ENCODE data around the gene ERFE.

Gene ERFE

DNA sequence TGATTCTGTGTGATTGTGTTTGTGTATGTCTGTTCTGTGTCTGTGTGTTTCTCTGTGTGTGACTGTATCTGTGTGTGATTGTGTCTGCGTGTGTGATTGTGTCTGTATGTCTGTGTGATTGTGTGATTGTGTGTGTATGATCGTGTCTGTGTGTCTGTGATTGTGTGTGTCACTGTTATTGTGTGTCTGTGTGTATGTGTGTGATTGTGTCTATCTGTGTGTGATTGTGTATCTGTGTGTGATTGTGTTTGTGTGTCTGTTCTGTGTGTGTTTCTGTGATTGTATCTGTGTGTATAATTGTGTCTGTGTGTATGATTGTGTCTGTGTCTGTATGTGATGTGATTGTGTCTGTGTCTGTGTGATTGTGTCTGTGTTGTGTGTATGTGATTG lies 32.0 kb upstream of the ERFE start:
- DNase-seq = no peak

DNA sequence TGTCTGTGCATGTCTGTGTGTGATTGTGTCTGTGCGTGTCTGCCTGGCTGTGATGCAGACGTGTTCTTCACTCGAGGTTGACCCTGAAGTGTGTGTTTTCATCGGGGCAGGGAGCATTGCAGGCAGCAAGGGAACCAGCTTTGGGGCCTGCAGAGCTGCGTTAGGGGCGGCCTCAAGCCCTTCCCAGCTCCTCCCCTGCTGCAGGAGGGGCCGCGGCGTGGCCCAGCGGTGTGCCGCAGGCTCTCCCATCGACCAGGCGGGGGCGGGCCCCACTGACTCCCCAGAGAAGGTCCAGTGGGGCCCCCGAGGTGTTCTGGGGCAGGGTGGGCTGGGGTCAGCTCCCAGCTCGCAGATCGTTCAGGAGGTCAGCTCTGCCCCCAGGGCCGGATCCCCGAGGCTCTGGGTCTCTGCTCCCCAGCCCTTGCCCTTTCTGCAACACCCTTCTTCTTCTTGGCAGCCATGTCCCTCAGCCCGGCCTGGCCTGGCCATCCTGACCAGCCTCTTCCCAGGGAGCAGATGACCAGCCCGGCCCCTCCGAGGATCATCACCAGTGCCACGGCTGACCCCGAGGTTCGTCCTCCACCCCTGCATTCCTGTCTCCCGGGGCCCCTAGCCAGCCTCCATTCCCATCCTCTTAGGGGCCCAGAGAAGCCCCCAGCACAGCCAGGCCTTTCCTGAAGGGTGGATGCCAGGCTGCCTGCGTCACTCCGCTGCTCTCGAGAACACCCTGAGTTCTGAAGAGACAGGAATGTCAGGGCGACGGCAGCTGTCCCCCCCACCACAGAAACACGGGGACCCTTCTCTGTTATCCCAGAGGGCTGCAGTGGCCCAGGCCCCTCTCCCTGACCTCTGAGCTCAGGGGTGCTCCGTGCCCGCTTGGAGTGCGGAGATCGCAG lies 31.4 kb upstream of the ERFE start:
- DNase-seq = no peak

DNA sequence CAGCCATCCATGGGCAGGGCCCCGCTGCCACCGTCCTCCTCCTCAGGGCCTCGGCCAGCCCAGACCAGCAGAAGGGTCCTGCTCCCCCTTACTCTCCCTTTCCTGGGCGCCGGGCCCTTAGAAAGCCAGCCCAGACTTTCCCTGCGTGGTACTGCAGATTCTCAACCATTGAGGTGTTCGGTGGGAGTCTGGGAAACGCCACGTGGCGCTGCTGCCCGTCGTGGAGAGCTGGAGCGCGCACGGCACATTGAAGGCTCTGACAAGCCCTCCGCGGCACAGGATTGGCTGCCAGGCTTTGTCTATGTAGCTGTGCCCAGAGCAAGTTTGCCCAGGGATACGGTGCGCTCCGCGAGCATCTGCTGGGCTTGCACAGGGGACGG lies 30.7 kb upstream of the ERFE start:
- no peak for DNase-seq

DNA sequence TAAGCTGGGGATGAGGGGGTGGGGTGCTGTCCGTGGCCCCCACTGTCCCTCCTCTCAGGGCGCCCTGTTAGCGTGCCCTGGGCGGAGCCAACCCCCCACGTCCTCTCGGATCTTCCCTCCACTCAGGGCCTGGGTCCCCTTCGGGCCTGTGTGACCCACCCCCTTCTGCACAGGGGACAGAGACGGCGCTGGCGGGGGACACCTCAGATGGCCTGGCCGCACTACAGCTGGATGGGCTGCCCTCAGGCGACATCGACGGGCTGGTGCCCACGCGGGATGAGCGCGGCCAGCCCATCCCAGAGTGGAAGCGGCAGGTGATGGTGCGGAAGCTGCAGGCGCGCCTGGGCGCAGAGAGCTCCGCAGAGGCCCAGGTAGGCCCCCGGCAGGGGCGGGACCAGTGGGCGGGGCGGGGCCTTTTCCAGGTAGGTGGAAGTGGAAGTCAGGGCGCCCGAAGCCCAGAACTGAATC lies 30.2 kb upstream of the ERFE start:
- no peak for DNase-seq

DNA sequence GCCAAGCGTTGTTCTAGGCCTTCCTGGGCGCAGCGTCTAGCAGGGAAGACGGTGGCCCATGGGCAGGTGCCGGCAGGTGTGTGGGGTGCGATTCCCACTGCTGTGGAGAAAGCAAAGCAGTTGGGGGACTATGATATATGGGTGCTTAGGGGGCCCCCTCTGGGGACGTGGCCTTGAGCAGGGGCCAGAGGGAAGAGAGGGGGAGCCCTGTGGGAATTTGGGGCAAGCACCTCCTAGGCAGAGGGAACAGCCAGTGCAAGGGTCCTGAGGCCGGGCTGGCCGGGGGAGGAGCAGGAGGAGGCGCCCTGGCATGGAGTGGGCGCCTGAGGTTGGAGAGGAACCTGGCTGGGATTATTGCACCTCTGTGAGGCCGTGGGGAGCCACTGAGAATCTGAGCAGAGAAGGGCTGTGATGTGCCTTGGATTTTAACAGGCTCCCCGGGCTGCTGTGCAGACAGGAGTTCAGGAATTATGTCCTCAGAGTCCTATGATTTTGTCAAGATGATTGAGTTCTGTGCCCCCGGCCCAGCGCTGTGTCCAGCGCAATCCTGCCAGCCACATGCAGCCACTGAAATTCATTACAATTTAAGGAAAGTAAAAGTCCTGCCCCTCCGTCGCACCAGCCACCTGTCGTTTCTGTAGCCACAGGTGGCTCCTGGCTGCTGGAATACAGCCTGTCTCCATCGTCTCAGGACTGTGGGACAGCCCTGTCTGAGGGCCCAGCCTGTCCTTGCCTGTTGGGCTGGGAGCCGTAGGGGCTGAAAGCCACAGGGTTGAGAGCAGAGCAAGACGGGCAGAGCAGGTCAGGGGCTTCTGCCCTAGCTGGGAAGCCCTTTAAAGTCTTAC lies 29.4 kb upstream of the ERFE start:
- DNase-seq = no peak

DNA sequence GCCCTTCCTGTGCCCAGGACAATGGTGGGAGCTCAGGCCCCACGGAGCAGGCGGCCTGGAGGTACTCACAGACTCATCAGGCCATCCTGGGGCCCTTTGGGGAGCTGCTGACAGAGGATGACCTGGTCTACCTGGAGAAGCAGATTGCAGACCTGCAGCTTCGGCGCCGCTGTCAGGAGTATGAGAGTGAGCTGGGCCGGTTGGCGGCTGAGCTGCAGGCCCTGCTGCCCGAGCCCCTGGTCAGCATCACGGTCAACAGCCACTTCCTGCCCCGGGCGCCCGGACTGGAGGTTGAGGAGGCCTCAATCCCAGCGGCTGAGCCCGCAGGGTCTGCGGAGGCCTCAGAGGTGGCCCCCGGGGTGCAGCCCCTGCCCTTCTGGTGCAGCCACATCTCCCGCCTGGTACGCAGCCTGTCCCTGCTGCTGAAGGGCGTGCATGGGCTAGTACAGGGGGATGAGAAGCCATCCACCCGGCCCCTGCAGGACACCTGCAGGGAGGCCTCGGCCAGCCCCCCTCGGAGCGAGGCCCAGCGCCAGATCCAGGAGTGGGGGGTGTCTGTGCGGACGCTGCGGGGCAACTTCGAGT lies 28.6 kb upstream of the ERFE start:
- no peak for DNase-seq

DNA sequence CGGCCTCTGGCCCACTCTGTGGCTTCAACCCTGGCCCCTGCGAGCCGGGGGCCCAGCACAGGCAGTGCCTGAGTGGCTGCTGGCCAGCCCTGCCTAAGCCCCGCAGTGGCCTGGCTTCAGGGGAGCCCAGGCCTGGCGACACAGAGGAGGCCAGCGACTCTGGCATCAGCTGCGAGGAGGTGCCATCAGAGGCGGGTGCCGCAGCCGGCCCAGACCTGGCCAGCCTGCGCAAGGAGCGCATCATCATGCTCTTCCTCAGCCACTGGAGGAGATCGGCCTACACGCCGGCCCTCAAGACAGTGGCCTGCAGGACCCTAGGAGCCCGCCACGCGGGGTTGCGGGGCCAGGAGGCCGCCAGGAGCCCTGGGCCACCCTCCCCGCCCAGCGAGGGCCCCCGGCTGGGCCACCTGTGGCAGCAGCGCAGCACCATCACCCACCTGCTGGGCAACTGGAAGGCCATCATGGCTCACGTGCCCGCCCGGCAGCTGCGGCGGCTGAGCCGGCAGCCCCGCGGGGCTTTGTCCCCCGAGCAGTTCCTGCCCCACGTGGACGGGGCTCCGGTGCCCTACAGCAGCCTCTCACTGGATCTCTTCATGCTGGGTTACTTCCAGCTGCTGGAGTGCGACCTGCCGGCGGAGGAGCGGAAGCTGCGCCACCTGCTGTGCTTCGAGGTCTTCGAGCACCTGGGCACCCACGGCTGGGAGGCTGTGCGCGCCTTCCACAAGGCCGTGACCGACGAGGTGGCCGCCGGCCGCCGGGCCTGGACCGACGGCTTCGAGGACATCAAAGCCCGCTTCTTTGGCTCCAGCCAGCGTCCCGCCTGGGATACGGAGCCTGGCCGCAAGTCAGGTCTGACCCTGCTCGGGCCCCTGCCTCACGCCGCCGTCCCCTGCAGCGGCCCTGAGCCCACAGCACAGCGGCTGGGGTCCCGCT lies 27.8 kb upstream of the ERFE start:
- DNase-seq = no peak

DNA sequence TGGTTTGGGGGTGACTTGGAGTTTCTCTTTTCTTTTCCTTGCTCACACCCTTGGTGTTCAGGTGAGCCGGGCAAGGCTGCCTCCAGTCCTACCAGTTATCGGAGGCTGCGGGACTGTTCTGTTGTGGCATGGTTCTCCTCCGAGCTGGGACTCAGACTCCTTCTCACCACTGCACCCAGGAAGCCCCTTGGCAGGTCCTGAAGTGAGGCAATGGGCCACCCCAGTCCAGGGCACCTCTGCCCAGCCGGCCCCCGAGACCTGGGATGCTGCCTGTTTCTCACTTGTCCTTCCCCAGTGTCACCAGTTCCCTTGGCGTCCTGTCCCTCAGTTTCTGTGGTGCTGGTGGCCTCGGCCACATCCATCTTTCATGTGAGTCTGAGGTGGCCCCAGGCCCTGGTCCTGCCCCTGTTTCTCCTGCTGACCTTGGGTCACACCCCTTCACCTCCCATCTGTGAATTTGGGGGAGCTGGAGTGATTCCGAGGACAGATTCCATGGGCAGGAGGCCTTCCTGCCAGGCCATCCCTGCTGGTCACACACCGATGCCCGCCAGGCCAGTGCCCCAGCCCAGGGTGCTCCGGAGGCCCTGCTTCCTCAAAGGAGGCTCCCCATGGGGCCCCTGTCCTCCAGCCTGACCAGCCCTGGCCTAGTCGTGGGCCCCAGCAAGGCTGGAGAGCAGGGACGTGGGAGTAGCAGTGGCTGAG lies 26.9 kb upstream of the ERFE start:
- no peak for DNase-seq

DNA sequence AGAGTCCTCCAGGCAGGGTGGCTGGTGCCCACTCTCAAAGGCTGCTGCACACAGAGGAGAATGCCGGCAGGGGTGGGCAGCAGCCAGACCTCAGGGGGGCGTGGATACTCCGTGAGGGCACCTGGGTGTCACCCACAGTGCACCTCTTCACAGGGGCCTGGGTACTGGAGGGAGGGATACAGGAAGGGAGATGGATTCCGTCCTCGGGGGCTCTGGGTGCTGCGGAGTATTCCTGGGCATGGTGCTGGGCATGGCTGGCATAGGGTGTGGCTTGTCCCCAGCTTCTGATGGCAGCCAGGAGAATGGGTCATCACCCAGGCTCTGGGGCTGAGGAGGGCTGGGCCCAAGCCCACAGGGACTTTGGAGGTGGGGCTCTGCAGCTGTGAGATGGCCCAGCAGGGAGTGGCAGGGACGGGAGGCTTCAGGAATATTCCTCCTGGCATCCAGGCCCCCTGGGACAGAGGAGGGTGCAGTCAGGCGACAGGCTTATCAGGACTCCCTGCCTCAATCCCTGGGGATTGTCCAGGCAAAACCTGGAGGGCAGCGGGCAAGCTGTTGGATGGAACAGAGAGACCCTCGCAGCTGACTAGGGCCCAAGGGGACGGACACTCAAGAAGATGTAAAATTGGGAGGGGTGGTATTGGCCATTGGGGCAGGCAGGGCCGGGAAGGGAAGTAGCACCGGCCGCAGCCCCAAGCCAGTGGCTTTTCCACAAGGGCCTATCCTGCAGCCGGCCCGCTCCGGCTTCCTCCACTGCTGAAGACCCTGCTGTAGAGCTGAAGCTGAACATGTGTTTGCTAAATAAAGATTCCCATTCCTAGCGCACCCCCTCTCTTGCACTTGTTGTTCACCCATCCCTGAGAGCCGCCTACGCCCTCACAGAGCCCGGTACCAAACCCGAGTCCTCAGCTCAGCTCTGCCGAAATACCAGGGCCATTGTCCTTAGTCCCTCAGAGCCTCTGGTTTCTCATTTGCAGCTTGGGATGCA lies 26.0 kb upstream of the ERFE start:
- DNase-seq = no peak

DNA sequence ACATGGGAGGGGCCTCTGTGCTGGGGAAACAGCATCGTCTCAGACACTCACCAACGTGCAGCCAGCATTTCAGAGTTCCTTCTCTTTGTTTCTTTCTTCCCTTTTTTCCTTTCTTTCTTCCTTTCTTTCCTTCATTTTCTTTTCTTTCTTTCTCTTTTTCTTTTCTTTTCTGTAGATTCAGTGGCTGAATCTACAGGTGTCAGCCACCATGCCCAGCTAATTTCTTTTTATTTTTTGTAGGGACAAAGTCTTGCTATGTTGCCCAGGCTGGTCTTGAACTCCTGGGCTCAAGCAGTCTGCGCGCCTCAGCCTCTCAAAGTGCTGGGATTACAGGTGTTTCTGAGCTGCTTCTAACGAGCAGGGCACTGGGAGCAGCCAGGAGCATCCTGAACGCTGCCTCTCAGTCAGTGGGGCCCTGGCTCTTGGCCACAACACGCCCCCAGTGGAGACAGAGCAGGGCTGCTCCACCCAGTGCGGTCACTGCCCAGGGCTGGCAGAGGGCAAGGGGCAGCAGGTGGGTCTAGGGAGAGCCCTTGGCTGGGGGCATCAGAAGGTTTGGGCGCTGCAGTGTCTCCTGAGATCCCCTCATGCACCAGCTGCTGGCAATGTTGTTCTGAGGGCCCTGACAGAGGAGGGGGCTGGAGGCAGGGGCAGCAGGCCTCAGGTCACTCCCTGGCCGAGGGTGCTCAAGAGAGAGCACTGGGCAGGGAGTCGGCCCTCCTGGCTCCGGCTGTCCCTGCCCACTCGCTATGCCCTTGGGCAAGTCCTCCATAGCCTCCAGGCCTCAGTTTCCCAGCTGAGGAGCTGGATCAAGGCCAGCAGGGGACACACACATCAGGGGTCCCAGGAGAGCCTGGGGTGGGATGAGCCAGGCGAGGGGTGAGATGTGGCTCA lies 25.0 kb upstream of the ERFE start:
- DNase-seq = no peak

DNA sequence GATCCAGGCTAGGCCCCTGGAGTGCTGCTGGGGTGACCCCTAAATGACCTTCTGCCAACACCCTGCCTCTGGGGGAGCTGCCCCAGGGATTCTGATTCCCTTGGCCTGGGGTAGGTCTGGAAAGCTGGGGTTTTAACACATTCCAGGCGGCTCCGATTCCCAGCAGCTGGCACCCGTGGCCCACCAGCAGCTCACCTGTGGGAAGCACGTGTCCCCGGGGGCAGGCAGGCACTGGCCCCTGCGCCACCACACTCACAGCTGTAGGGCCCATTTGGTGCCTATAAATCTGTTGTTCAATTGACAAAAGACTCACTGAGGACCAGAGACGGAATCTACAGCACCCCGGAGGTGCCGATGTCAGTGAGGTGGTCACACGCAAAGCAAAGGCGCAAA lies 24.4 kb upstream of the ERFE start:
- no peak for DNase-seq

DNA sequence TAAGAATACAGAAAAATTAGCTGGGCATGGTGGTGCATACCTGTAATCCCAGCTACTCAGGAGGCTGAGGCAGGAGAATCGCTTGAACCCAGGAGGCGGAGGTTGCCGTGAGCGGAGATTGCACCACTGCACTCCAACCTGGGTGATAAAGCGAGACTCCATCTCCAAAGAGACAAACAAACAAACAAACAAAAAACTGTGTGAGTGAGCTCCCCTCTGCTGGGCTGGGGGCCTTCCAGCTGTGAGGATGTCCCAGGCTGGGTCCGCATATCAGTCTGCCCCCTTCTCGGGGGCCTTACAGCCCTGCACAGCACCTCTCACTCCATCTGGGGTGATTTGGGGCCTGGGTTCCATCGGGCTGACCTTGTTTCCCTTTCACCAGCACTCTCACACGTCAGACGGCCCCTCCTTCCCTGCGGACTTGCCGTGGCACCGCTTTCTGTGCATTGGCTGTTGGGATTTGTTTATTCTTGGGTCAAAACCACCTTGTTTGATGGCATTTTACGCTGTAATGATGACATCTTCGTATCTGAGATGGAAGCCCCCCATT lies 23.1 kb upstream of the ERFE start:
- DNase-seq = no peak

DNA sequence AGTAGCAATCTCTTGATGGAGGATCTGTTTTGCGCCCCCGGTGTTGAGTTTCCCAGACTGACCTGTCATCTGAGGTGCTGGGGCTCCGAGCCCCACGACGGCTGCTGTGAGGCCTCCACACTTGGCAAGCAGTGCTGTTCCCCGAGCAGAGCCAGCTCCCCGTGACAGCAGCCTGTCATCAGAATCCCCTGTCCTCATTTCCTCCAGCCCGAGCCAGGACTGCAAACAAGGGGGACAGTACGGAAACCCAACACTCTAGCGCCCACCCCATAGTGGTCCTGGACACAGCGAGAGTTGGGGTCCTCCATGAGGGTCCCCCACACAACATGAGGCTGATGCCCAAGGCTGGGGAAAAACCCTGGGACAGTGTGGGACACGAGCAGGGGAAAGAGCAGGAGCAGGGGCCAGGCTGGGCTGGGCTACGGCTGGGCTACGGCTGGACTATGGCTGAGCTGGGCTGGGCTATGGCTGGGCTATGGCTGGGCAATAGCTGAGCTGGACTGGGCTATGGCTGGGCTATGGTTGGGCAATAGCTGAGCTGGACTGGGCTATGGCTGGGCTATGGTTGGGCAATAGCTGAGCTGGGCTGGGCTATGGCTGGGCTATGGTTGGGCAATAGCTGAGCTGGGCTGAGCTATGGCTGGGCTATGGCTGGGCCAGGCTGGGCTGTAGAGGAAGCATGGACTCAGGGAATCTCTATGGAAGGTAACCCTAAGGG lies 21.8 kb upstream of the ERFE start:
- DNase-seq = no peak

DNA sequence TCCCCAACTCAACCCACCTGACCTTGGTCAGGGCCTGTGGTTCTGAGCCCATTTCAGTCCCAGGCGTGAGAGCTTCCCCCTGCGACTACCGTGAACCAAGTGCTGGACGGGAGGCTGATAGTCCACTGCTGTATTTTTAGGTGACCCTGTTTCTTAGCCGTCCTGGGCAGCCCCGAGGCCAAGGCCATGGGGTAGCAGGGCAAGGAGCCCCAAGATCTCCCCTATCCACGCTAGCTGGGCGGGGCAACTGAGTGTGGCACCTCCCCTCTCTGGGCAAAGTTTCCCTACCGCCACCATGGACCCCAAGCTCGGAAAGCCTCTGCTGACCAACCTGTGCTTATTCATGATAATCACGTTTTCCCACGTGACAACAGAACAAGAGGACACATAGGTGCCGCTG lies 20.9 kb upstream of the ERFE start:
- no peak for DNase-seq

DNA sequence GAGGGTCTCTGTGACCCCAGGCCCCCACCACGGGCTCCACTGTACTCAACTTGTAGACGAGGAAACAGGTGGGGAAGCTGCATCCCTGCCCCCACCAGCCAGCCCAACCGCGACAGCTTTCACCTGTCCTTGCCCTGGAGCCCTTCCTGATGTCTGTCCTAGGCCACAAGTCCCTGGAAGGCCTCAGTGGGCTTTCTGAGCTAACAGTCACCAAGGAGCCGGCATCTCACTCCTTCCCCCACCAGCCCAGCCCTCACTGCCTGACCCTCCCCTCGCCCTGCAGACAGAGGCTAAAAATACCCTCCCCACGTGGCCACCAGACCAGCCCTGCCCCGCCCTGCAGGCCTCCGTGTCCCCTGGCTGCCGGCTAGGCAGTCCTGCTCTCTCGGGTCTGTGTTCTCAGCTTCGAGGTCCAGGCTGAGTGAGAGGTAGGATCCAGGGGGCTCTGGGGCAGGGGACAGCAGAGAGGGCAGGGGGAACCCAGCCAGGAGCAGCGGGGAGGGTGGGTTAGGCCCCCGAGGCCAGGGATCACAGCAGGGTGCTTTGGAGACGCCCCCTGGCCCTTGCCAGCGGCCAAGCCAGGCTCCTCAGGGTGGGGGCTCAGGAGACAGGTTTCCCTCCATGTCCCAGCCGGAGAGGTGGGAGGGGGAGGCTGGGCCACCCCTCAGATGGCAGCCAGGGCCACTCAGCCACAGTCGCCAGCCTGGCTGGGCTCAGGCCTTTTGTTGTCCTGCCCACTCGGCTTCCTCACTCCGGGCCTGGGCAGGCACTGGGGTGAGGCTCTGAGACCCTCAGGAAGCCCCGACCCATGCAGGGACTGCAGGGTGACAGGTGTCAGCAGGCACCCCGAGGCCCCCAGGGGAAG lies 20.2 kb upstream of the ERFE start, which contains the start of gene KLHL30:
Gene KLHL30, plus strand, starts transcription at position 338 of the 865 bp plus-strand sequence. CDS start 2,087 bp downstream, outside the sequence.
- no peak for DNase-seq

DNA sequence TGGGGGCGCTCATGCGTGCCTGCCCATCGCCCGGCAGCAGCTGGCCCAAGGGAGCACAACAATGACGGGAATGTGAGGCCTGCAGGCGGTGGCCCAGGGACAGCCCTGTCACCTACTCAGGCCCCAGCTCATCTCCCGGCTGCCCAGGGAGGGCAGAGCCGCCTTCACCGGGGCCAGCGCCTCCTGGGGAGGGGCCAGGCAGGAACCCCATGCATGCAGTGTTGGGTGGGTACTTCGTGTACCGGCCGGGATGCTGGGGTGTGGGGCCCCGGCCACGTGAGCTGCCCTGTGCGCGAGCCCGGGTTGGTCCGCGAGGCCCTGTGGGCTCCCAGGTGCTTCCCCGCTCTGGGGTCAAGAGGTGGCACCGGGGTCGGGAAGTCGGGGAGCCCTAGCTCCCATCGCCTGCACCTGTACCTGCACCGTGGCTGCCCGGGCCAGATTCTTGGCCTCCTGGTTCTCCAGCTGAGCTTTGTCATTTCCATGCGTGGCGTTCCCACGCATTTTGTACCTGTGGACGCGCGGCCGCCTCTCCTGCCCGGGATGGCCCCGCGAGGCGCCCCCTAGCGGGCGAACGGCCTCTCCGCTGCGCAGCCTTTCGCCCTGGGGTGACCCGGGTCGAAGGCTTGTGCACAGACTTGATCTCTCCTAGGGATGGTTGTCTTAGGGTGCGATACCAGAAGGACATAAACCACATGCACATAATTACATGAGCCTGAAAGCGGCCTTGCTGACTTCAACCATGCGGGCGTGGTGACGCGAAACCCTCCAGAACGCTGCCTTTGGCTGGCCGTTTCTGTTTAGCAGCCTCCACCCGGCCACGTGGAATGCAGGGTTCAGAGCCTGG lies 19.4 kb upstream of the ERFE start:
- peak; percentile 17 to 21 for DNase-seq

All from activated CD4-positive, alpha-beta T cell treated with anti-CD3 and anti-CD28 coated beads for 4 hours (primary cell).